ENCODE measurements around the gene CD86.

The CD86 gene

DNA sequence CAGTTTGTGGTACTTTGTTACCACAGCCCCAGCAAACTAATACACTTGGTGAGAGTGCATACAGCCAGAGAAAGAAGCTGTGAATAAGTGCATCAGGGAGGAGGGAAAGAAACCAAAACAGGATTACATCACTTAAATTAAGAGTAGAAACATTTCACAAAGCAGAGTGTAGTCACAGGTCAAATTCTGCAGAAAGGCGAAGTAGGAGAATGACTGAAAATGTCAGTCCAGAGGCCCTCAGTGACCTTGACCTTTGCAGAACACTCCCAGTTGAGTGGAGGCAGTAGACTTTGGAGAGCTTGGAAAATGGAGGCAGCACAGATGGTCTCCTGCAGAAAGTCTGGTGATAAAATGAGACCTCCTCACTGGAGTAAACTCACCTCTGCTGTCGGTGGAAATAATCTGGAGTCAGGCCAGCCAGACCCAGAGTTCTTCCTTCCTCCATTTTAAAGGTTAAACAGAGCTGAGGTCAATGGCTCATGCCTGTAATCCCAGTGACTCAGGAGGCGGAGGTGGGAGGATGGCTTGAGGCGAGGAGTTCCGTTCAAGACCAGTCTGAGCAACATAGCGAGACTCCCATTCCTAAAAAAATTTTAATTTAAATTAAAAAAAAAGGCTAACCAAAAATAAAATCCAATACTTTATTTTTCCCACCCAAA, 5.0 kb downstream of the CD86 start:
- no peak for DNase-seq (ENCODE audit: low spot score)

DNA sequence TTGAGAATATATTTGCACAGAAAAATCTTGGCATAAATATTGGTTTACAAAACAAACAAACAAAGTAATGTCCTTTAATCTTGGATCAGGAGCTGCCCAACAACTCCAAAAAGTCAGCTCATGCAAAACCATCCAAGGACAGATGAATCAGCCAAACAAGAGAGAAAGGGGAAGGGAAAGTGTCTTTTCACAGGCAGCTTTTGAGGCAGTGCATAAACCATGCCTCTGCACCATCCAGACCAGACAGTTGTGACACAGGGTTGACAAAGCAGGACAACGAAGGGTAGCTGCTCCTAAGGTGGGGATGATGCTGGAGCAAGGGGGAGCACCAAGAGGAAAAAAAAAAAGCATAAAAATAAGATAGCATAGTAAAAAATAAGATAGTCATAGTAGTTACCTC, 8.7 kb downstream of the CD86 start:
- no peak for DNase-seq (ENCODE audit: low spot score)

DNA sequence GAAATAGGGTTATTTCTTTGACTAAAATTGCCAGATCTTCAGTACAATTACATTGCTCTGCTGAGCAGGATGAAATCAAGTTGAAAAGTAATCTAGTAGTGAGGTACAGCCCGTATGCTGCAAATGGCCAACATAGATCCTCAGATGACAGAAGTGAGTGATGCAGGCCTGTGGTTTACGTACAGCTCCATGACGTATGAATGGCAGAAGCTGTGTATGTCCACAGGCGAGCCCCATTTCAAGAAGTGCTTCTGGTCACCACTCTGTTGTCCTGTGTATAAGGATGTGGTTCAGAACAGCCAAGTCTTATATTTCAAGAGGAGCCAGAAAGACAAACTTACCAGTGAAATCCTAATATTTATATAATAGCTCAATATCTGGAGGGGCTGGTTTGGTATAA, 9.2 kb downstream of the CD86 start:
- DNase-seq (ENCODE audit: low spot score) = no peak

DNA sequence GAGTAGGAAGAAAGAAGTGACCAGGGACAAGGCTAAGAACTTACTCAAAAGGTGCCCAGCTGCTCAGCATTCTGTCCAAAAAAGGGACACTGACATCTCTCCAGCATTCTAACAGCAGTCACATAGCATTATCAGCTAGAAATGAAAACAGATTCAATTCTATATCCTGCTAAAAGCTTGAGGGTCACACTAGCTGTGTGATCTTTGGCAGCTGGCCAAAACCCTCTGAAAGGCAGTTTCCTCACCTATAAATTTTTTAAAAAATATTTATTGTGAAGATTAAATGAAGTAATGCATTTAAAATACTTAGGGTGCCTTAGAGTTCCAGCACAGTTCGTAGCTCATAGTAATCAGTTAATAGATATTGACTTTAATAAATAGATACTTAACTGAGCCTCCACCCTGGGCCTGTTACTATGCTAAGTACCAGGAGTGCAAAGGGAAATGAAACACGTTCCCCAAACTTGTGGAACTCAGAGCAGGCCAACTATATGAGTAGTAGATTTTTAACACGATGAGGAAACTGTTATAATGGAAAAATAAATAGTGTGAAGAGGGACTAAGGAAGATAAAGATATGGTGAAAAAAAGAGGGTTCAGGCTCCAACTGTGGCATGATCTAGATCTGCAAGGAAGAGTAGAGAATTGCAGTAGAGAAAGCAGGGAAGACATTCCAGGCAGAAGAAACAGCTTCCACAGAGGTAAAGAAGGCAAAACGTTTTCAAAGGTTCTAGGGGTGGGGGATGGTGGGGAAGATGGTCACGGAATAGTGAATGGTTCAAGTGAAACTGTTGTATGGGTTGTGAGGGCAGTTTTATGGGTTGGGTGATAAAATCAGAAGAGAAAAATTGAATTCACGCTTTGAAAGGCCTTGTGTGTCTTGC, 11.4 kb downstream of the CD86 start:
- DNase-seq (ENCODE audit: low spot score) = no peak

DNA sequence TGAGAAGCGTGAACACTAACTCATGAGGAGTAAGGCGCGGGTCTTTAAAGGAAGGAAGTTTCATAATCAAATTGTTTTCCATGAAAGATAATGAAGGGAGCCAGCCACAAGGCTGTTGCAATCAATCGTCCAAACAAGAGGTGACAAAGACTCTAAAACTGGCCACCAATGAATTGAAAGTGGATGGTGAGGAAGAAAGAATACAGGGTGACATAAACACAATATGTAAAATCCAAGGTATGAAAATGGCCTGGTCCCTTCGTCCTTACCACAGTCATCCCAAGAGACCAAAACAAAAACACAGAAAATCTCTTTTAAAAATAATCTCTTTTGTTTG, 12.0 kb downstream of the CD86 start:
- DNase-seq (ENCODE audit: low spot score) = no peak

DNA sequence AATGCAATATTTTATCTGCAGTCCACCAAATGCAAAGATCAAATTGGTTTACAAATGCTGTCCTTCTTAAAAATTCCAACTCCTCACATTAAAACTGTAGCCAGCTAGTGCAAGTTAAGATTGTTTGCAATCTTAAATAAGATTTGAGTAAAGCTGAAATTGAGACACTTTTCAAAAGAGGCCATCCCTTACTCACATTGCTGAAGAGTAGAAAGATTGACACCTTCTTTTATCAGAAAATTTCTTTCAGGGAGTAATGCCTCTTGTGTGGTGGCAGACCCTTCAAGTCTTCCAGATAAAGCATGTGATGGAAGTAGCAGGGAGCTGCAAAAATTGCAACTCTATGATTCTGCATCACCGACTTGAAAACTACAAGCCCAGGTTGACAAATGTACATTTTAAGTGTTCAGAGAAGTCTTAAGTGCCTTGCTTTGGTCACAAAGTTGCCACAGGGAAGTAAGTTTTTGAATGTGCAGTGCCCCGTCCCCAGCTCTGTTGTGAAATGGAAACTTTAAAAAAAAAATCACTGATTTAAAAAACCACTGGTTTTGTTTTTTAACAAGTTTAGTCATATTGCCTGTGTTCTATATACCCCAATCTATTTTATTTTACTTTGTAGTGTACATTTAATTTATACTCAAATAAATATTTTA, 12.6 kb downstream of the CD86 start:
- DNase-seq (ENCODE audit: low spot score) = no peak

DNA sequence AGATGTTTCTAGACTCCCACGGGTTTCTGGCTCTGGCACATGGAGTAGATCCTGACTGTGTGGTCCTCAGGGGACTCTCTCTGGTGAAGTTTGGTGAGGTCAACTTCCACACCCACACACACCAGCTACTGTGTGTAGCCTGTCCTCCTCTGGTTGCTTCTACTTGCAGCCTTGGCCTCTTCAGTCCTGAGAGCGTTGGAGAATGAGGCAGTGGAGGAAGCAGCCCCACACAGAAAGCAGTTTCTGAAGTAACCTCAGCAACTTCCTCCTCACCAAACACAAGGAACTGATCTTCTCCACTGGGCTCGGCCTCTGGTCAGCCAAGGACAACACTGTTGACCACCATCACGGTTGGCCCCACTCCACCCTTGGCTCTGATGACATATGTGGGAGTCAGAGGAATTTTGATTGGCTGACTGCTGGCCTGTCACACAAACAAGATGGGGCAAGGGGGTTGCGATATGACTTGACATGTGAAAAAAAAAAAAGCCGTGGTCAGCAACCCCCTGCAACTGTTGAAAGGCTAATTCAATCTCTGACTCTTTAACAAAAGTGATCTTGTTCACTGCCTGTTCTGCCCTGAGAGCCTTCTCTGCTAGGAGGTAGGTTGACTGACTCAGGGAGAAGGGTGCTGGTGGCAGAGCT, 19.6 kb downstream of the CD86 start:
- DNase-seq (ENCODE audit: low spot score) = no peak

DNA sequence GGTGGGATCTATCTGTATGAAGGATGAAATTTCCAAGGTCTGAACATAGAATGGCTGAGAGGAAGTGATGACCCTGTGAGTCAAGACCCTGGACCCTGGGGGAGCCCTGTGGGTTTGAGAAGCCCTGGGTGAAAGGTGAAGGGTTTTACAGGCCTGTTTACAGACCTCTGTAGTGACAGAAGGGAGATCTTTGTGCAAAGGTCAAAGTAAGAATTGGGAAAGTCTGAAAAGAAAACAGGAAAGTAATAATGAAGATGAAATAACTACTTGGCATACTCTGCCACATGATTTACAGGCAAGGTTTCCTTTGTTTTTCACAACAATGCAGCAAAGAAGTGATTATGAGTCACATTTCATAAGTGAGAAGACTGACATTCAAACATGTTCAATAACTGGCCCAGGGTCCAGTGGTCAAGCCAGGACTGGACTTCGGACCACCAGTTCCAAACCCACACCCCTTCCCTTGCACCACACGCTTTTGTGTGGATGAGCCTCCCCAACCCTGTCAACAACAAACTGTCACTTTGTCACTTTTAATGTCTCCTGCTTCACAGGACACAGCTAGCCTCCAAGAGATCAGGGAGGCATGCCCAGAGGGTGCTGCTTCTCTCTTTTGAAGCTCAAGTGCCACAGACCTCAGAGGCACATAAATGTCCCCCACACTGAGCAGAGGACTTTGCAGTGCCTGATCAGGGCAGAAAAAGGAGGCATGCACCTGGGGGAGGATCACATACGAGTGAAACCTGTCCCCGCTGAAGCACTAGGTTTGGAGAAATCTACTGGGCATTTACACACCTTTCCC, 21.5 kb downstream of the CD86 start:
- no peak for DNase-seq (ENCODE audit: low spot score)

DNA sequence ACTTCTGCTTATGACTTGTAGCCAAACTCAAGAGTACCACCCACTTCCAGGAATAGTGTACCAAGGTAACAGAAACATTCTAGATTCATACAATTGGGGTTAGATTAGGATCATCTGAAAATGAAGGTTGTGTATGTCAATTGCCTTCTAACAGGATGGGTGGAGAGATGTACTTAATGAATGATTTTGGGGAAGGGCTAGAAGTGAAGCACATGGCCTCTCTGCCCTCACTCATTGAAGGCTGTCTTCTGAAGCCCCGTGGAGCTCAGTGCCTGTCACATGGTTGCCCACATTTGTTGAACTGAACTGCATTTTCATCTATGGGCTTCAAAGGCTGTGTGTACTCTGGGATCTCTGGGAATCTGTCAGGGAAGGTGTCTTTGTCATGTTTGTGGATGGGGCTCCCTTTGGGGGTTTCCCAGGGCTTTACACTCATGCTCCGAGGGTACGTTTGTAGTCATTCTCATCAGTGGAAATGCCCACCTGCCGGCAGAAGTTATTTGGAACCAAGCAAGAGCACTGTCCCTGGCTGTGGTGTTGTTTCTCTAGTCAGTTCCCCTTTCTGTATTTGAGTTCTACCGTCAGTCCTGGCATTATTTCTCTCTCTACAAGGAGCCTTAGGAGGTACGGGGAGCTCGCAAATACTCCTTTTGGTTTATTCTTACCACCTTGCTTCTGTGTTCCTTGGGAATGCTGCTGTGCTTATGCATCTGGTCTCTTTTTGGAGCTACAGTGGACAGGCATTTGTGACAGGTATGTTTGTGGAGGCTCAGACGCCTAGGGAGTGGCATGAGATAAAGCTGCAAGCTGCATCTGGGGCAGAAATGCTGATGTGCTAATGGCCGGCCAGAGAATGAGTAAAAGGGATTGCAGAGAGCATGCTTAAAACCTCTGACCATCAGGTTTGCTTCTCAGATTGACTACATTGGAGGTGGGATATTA, 22.4 kb downstream of the CD86 start:
- no peak for DNase-seq (ENCODE audit: low spot score)

DNA sequence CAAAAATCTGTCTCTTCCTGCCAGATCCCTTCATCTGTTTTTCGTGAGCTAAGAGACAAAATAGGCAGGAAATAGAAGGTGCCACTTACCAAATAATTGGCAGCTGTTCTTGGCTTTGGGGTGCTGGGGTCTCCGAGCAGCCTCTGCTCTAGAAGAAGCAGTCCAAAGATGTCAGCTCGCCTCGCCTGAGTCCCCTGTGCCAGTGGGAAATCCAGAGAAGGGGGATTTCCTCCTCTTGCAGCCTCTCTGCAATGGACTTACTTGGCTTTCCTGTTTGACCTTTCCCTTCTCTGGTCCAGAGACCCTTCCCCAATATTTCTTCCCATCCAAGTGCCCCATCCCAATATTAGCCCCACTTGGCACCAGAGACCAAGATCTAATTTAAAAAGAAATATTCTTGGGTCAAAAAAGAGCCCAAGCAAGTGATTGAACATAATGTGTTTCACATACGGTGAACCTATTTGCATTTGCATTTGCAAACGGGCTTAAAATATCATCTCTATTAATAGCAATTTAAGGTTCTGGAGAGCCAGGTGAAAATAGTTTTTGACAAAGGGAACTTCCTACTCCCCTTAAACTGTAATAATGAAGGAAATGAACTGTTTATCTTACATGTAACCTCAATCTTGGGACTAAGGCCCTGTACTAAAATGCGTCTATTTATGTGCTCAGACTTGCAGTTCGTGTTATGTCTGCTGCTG, 23.2 kb downstream of the CD86 start:
- no peak for DNase-seq (ENCODE audit: low spot score)

DNA sequence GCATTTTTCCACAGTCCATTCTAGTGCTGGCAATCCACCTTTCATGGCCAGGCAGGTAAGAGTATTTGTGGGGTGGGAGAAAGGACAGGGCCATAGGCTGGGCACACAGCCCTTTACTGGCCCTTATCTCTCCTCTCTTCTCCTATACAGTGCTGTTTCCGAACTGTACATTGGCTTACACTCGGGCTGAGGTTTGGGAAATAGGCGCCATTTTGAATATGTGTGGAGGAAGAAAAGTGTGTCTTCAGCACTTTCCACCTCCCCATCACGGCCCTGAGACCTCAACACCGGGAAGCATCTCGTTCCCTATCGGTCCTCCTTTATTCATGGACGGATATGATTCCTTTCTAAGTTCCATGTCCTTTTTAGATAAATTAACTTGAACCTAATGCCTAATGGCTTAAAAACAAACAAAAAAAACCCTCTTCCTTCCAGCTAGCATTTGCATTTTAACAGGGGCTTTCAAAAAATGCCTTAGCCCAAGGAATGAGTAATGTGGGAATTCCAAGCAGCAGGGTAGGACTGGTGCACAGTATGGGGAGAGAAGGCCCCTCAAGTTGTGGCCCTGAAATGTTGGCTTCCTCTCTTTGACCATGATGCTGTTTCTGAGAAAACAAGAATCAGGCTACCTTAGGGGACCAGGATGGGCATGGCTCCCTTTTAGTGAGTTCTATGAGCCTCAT, 24.5 kb downstream of the CD86 start:
- no peak for DNase-seq (ENCODE audit: low spot score)

DNA sequence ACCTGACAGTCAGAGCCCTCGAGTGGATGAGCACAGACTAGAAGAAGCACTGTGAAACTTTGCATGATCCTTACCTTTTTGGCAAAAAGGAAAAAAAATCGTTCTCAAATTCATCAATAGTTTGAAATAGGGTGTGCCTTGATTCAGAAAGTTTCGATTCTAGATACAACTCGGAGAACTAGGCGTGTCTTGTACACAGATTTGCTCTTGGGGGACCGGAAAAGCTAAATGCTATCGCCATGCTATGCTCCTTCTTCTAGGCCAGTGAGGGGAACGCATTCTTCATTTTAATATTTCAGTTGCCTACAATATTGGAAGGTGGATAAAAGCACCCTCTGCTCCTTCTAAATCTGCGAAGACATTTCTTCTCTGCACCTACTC, 25.0 kb downstream of the CD86 start:
- no peak for DNase-seq (ENCODE audit: low spot score)

DNA sequence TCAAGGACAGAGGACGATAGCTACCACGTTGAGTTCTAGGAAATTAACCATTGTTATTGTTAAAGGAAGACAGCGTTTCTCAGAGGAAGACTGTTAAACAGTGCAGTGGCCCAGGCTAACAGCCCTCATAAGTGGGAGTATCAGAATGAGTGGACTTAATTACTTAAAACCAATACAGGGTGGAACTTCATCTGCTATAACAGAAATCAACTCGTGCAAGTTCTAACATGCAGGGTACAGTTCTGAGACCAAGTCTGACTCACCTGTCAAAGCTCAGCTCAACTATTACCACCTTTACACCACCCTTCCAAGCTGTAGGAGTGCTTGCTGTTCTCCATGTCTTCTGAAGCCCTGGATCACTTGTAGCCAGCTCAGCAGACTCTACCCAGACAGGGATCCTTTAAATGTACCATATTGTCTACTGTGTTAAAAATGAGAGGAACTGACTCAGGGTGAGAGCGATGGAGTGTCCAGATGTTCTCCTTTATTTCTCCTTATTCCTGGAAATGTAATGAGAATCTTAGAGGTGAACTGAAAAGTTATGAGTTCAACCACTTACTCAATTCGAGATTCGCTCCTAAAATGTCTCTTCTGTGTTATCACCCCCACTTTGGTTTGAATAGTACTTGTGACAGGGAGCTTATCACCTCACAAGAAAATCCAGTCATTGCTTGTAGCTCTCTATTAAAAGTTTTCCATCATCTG, 26.5 kb downstream of the CD86 start:
- DNase-seq (ENCODE audit: low spot score) = no peak

DNA sequence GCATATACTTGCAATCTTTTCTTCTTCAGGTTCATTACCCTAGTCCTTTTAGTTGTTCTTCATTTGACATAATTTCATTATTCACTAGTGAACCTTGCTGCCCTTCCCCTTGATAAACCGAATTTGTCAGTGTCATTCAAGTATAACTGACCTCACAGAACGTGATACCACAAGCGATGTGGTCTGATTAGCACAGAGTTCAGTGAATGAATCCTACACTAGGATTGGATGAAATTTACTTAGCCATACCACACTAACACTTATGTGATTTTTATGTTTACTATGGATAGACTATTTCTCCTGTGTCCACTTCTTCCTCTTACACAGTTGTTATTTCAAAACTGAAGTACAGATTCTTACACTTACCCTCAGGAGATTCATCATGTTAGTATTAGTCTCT, 27.2 kb downstream of the CD86 start:
- no peak for DNase-seq (ENCODE audit: low spot score)

DNA sequence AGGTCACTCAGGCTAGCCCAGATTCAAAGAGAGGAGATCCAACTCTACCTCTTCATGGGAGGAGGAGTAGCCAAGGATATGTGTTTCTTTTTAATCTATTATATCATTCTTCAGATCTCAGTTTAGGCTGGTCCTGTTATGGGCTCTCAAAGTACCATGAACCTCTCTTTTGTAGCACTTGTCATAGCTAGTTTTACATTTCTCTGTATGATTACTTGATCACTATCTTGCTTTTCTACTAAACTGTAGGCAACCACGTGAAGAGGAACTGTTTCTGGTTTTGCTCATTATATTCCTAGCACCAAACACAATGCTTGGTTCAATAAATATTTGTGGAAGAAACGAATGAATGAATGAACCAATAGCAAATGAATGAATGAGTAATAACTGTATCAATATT, 29.6 kb downstream of the CD86 start:
- no peak for DNase-seq (ENCODE audit: low spot score)

DNA sequence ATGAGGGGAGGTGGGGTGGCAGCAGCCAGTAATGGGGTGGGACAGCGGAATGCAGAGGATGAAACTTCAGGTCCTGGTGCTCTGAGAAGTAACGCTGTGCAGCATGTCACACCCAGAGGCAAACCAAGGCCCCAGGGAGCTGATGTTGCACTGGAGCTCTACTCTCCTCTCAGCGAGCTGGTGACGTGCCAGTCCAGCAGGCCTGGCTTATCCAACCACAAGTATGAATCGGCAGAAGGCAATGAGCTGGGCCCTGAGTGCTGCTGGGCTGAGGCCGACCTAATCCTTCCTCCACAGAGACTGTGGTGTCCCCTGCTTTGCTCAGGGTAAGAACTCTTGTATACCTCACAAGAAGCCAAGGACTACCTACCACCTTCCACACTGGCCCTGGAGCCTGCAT, 30.5 kb downstream of the CD86 start:
- no peak for DNase-seq (ENCODE audit: low spot score)

DNA sequence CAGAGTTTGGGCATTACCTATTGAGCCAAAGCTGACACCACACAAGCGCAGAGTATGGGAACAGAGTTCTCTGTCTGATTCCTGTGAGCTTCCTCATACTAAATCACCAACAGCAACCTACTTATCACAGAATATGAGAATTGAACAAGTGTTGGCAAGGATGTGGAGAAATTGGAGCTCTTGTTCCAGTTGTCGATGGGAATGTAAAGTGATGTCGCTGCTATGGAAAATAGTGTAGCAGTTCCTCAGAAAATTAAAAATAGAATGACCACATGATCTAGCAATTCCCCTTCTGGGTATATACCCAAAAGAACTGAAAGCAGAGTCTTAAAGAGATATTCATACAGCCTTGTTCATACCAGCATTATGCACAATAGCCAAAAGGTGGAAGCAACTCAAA, 33.4 kb downstream of the CD86 start:
- DNase-seq (ENCODE audit: low spot score) = no peak

DNA sequence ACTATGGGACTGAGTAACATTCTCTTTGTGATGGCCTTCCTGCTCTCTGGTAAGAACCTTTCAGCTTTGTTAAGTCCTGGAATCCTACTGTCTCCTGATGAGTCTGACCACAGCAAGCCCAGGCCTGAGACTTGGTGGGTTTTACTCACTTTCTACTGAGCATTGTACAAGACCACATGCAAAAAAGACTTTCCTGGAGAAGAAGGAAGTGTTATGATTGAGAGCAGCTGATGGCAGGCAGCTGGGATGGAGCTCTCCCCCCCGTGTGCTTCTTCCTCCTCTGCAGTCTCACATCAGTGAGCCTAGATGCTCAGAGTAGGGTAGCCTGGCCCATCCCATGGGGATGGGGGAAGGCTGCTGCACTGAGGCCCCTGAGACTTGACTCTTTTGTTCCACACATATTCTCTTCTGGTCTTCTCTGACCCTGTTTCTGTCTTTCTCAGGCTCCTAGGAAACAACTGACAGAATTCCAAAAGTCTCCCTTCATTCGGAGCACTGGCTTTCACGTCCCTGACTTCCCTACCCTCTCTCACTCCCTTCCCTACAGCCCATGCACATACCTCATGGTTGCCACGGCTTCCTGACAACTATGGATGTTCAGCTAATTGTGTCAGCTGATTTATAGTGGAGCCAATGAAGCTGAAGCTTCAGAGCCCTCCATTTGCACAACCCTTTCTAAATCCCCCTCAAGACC, 36.6 kb downstream of the CD86 start:
- no peak for DNase-seq (ENCODE audit: low spot score)
